Type B pancreatic cell (in vitro differentiated cells): ENCODE results near the gene DNER. TPM values are rescaled to one million over a fixed set of nuclear protein-coding genes. Genes with fewer than 3 reads are reported as not detected.

ENCODE experiments used
- DNase-seq: peaks from one replicate; pipeline ENCODE4 v3.0.0; 2021; ENCODE audit warnings: mixed read lengths; ENCODE audit not compliant: unreplicated experiment; ENCODE audit errors: extremely low spot score
- H3K27ac Mint-ChIP-seq: 2 replicates; pipeline ENCODE4 v1.8.0; 2021; ENCODE audit warnings: mild to moderate bottlenecking, mixed read lengths
- H3K27me3 Mint-ChIP-seq: 2 replicates; pipeline ENCODE4 v1.8.0; 2021; ENCODE audit warnings: mixed read lengths
- H3K36me3 Mint-ChIP-seq: 2 replicates; pipeline ENCODE4 v1.8.0; 2021; ENCODE audit warnings: mixed read lengths
- H3K4me1 Mint-ChIP-seq: one replicate; pipeline ENCODE4 v1.8.0; 2021; ENCODE audit warnings: mixed read lengths; ENCODE audit not compliant: unreplicated experiment
- H3K4me3 Mint-ChIP-seq: 2 replicates; pipeline ENCODE4 v1.8.0; 2021; ENCODE audit warnings: mild to moderate bottlenecking, mixed read lengths
- H3K9me3 Mint-ChIP-seq: 2 replicates; pipeline ENCODE4 v1.8.0; 2021; ENCODE audit warnings: mixed read lengths
- total RNA-seq: library from RNA; stranded (reverse); gene quantifications from 2 replicates; pipeline ENCODE4 v1.2.1, GENCODE V29; 2021; ENCODE audit warnings: low replicate concordance
- TF ChIP-seq, protein P1 (sequence below): fragments of 200-600 bp; sonication (generic); conservative IDR thresholded peaks from 2 replicates; pipeline ENCODE4 v1.5.0; 2021; ENCODE audit warnings: antibody characterized with exemption, mild to moderate bottlenecking

The DNER gene
- total RNA-seq, 1 donor from 2014 or later: 15.9 TPM

DNA sequence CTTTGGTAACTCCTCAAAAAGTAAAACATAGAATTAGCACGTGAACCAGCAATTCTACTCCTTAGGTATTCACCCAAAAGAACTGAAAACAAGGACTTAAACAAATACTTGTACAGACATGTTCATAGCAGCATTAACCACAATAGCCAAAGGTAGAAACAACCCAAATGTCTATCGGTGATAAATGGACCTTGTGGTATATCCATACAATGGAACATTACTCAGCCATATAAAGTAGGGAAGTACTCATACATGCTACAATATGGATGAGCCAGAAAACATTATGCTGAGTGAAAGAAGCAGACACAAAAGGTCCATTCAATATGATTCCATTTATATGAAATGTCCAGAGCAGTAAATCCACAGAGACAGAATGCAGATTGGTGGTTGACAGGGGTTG lies 182.8 kb downstream of the DNER start:
- Mint-ChIP-seq H3K4me3 (no peak overlapping the region), H3K27me3 (no peaks in the 10 kb centered on the region), H3K27ac (no peak overlapping the region), H3K4me1 (no peaks in the 10 kb centered on the region), H3K9me3 (peaks cover 4% of the 10 kb centered on the region), H3K36me3 (no peaks in the 10 kb centered on the region)
- TF ChIP-seq, protein P1, sequence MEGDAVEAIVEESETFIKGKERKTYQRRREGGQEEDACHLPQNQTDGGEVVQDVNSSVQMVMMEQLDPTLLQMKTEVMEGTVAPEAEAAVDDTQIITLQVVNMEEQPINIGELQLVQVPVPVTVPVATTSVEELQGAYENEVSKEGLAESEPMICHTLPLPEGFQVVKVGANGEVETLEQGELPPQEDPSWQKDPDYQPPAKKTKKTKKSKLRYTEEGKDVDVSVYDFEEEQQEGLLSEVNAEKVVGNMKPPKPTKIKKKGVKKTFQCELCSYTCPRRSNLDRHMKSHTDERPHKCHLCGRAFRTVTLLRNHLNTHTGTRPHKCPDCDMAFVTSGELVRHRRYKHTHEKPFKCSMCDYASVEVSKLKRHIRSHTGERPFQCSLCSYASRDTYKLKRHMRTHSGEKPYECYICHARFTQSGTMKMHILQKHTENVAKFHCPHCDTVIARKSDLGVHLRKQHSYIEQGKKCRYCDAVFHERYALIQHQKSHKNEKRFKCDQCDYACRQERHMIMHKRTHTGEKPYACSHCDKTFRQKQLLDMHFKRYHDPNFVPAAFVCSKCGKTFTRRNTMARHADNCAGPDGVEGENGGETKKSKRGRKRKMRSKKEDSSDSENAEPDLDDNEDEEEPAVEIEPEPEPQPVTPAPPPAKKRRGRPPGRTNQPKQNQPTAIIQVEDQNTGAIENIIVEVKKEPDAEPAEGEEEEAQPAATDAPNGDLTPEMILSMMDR: no peak
- DNase-seq: no peak

DNA sequence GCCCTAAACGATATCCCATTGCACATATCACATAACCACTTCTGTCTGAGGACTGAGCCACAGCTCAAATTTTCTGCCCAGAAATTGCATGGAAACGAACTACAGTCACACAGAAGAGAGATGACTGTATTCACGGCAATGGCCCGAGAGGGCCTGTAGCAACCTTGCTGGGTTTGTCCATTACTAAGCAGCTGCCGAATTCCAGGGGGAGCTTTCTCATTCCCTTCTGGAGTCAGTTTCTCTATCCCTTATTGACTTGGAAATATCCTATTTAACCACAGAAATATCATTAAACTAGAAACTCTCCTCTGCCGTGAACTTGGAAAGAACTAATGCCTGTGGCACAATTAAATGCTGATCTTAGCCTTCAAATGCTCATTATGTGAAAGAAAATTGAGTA lies 183.9 kb downstream of the DNER start:
- DNase-seq: no peak
- H3K36me3 Mint-ChIP-seq: no peaks in the 10 kb centered on the region
- no peaks in the 10 kb centered on the region for H3K27me3 Mint-ChIP-seq
- TF ChIP-seq, protein P1: no peak
- peaks cover 4% of the 10 kb centered on the region for H3K9me3 Mint-ChIP-seq
- H3K4me1 Mint-ChIP-seq: no peaks in the 10 kb centered on the region
- no peak overlapping the region for H3K27ac Mint-ChIP-seq
- H3K4me3 Mint-ChIP-seq: no peak overlapping the region

DNA sequence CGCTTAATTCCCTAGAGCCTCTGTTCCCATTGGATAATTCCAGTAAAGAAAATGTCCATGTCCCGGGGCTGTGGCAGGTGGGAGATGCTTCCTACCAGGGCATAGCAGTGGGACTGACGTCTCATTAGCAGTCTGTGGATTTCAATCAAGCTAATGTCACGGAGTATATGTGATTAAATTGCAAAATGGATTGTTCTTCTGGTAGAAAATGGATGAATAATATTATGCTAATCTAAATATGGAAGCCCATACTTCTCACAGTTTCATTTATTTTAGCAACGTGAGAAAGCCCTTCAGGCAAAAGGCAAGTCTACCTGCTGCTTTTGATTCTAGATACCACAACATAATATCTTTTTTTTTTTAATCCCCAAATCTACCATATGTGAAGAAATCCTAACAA lies 185.5 kb downstream of the DNER start:
- DNase-seq: no peak
- no peaks in the 10 kb centered on the region for H3K36me3 Mint-ChIP-seq
- TF ChIP-seq, protein P1: no peak
- H3K27ac Mint-ChIP-seq: no peak overlapping the region
- no peaks in the 10 kb centered on the region for H3K4me1 Mint-ChIP-seq
- peaks cover 4% of the 10 kb centered on the region for H3K9me3 Mint-ChIP-seq
- H3K4me3 Mint-ChIP-seq: no peak overlapping the region
- no peaks in the 10 kb centered on the region for H3K27me3 Mint-ChIP-seq

DNA sequence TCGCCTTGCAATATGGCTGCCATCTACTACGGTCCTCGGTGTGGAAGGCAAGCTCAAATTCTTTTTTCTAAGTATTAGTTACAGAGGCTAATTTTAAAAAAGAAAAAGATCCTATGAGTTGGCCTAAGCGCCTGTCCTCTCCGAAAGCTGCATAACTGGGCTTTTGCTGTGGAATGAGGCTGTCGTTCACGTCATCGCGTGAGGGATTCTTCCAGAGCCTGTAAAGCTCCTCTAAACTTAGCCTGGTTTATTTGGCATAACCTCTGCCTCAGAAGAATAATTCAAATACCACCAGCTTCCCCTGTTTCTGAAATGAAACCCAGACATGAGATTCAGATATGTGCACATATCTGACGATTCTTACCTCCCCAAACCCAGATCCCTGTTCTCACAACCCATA lies 187.4 kb downstream of the DNER start:
- Mint-ChIP-seq H3K27me3 (no peaks in the 10 kb centered on the region), H3K36me3 (no peaks in the 10 kb centered on the region), H3K4me3 (no peak overlapping the region), H3K9me3 (peaks cover 4% of the 10 kb centered on the region), H3K27ac (no peak overlapping the region), H3K4me1 (no peaks in the 10 kb centered on the region)
- no peak for DNase-seq
- TF ChIP-seq, protein P1: no peak

DNA sequence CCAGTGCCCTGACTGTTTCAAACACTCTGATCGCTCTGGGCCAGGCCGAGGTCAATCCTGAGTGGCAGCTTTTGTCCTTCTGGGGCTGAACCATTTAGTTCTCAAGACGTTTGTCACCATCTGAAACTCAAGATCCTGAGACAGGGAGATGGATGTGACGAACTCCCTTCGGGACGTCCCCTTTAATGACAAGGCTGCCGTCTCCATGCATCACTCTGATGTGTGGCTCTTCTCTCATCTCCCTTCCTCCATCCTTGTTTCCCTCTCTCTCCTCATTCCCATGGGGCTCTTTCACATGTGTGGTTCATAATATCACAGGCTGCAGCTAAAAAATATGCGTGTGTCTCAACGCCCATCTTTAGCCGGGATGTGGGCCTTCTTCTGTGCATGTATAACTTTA lies 189.6 kb downstream of the DNER start:
- Mint-ChIP-seq H3K4me3 (no peak overlapping the region), H3K27ac (no peak overlapping the region), H3K27me3 (no peaks in the 10 kb centered on the region), H3K4me1 (no peaks in the 10 kb centered on the region), H3K9me3 (no peaks in the 10 kb centered on the region), H3K36me3 (no peaks in the 10 kb centered on the region)
- no peak for DNase-seq
- TF ChIP-seq, protein P1: no peak

DNA sequence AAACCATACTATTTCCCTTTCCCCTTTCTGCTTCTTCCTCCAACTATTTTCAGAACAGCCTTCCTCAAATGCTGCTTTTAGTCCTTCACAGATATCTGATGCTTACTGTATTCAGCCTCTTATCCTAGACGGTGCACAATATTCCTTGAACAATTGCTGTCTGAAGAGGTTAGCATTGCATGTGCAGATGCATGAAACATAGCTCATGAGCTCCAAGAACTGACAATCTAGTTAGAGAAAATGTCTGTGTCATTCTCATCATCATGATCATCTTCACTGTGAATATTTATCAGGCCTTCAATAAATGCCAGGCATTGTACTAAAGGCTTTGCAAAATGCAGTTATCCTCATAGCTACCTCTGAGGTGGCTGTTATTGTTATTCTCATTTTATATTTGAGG lies 190.7 kb downstream of the DNER start:
- no peak for DNase-seq
- Mint-ChIP-seq H3K4me3 (no peak overlapping the region), H3K9me3 (no peaks in the 10 kb centered on the region), H3K4me1 (no peaks in the 10 kb centered on the region), H3K27ac (no peak overlapping the region), H3K27me3 (no peaks in the 10 kb centered on the region), H3K36me3 (no peaks in the 10 kb centered on the region)
- TF ChIP-seq, protein P1: no peak
